ENCODE results near the gene TCTN1. TPM values are rescaled to one million over a fixed set of nuclear protein-coding genes. Genes with fewer than 3 reads are reported as not detected.
"Not testable (repeated sequence)": the region's sequence is repeated elsewhere in the genome, so short reads cannot be mapped to it uniquely, and the experiment has no call there.

The TCTN1 gene
- total RNA-seq, 1 experiment from 2014 or later: 15.7 TPM

DNA sequence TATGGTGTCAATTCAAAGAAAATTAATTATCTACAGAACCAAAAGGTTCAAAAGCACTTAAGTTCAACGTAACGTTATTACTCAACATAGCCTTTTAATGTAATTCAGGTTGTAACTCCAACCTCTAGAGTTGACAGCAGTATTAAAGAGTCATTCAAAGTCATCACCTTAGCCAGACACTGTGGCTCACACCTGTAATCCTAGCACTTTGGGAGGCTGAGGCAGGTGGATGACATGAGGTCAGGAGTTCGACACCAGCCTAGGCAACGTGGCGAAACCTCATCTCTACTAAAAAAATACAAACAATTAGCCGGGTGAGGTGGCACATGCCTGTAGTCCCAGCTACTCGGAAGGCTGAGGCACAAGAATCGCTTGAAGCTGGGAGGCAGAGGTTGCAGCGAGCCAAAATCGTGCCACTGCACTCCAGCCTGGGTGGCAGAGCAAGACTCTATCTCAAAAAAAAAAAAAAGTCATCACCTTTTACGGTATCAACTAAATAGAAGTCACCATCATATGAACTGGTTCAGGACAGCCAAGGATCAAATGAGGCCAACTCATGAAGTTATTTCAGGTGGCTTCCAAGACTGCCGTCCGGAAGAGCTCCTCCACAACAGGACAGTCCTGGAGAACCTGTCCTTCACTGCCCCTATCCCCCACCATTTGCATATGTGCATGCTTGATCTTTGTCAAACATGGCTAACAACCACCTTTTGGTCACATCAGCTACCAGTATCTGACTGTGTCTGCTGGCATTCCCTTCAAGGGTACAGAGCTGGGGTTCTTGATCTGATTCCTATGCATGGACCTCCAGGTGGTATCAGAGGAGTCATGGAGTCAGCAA, 35.0 kb upstream of the TCTN1 start:
- no peaks in the 10 kb centered on the region for H3K4me1 ChIP-seq
- H3K4me3 ChIP-seq: no peak overlapping the region
- H3K9me3 ChIP-seq (replicated peaks): no peaks in the 10 kb centered on the region
- H3K27ac ChIP-seq: no peak overlapping the region
- DNase-seq: no peak
- no peaks in the 10 kb centered on the region for H3K27me3 ChIP-seq
- 0 out of 2 replicates have a peak, but pooled peaks cover 3% of the 10 kb centered on the region for H3K36me3 ChIP-seq

- 0 out of 2 replicates have a peak, but pooled peaks cover 3% of the 10 kb centered on the region for H3K36me3 ChIP-seq
- no peaks in the 10 kb centered on the region for H3K4me1 ChIP-seq
- H3K4me3 ChIP-seq: no peak overlapping the region
- no peaks in the 10 kb centered on the region for H3K9me3 ChIP-seq (replicated peaks)
- H3K27me3 ChIP-seq: no peaks in the 10 kb centered on the region
- DNase-seq: no peak
- H3K27ac ChIP-seq: no peak overlapping the region
Measured at GRCh38 chr12:110579535-110580253, 34.2 kb upstream of the TCTN1 start.

- no peak for DNase-seq
- peak overlapping the region; percentile 85 for H3K4me3 ChIP-seq
- peak overlapping the region; percentile 37 for H3K27ac ChIP-seq
- H3K9me3 ChIP-seq (replicated peaks): no peaks in the 10 kb centered on the region
- 0 out of 2 replicates have a peak, but pooled peaks cover 3% of the 10 kb centered on the region for H3K36me3 ChIP-seq
- no peaks in the 10 kb centered on the region for H3K4me1 ChIP-seq
- H3K27me3 ChIP-seq: no peaks in the 10 kb centered on the region
Measured at GRCh38 chr12:110581931-110582275, 32.0 kb upstream of the TCTN1 start.

- Histone ChIP-seq H3K9me3 (replicated peaks) (no peaks in the 10 kb centered on the region), H3K36me3 (0 out of 2 replicates have a peak, but pooled peaks cover 3% of the 10 kb centered on the region), H3K4me3 (peak overlapping the region; percentile 85), H3K27ac (peak overlapping the region; percentile 37), H3K4me1 (no peaks in the 10 kb centered on the region), H3K27me3 (no peaks in the 10 kb centered on the region)
- peak; percentile 34 to 49 for DNase-seq
Measured at GRCh38 chr12:110582276-110583136, 31.4 kb upstream of the TCTN1 start.

DNA sequence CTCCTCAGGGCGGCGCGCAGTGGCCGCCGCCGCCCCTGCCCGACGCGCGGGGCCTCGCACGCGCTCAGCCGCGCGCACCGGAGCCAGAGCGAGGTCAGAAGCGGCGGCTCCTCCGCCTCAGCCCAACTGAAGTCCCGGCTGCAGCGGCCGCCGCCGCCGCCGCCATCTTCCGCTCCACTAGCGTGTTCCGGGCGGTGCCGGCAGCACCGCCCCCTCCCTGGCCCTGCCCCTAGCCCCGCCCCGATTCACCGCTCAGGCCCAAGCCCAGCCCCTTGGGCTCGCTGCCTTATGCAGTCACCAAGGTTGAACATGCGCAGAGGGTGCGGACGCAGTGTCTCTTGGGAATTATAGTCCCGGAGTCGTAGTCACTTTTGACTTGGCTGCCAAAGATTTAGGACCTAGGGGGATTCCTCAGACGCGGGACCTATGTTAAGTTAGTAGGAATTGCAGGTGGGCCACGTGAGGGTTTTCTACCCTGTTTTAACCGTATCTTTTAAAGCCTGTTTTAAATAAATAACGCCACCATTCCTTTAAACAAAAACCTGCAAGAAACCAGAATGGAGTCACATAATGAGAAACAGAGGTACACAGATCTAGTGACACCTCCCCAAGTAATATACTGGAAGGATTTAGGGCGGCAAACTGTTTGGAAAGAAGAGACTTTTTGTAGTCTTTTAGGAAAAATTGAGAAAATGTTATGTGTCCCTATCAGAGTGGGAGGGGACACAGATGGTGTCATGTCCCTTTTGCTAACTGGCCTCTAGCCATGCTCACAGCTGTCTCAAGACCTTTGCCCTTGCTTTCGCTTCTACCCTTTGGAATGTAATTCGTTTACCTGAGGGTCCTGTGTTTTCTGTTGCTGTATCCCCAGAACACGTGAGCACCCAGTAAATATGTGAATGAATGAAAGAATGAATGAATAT, 30.5 kb upstream of the TCTN1 start, which contains the start of gene PPTC7:
PPTC7 (minus strand) TSS at position 182 of the 923 bp plus-strand sequence. CDS start 287 bp downstream, outside the sequence.
- 0 out of 2 replicates have a peak, but pooled peaks cover 3% of the 10 kb centered on the region for H3K36me3 ChIP-seq
- H3K27me3 ChIP-seq: no peaks in the 10 kb centered on the region
- no peaks in the 10 kb centered on the region for H3K4me1 ChIP-seq
- peak within 1 kb of the TSS; percentile 85 for H3K4me3 ChIP-seq
- H3K9me3 ChIP-seq (replicated peaks): no peaks in the 10 kb centered on the region
- H3K27ac ChIP-seq: peak within 1 kb of the TSS; percentile 37
- peak; percentile 97 to 98 for DNase-seq

DNA sequence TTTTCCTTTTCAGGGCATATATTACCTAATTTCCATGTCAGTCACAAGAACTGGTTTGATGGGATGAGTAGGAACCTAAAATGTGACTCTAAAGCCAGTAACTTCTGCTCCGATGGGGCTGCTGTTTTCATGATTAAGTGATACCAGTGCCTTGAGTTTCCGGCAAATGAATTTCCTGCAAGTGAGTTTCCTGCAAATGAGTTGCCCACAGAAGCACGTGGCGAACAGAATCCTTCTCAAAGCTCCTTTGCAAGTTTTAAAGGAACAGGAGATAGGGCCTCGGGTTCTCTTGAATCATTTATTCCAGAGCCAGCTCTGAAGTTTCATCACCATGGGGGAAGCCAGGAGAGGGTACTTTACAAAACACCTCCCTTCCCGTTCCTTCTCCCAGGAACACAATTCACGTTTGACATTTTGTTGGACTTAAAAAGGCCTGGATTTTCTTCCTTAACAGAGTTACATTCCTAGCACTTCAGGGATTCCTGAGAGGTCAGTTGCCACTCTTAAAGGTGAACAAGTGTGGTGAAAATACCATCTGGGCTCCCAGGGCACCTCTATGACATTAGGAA, 28.6 kb upstream of the TCTN1 start:
- Histone ChIP-seq H3K27me3 (no peaks in the 10 kb centered on the region), H3K4me3 (no peak overlapping the region), H3K27ac (no peak overlapping the region), H3K4me1 (no peaks in the 10 kb centered on the region), H3K36me3 (no peaks in the 10 kb centered on the region), H3K9me3 (replicated peaks) (no peaks in the 10 kb centered on the region)
- peak in 1 of 2 experiments; percentile 11 for DNase-seq

DNA sequence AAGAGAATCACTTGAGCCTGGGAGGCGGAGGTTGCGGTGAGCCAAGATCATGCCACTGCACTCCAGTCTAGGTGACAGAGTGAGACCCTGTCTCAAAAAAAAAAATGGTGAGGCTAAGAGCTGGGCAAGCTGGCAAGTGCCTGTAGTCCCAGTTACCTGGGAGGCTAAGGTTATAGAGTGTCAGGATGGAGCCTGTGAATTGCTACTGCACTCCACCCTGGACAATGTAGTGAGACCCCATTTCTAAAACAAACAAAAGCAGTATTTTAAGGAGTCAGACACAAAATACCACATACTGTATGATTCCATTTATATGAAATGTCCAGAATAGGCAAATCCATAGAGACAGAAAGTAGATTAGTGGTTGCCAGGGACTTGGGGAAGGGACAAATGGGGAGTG, 26.8 kb upstream of the TCTN1 start:
- not testable (repeated sequence) for H3K4me3 ChIP-seq; DNase-seq; H3K4me1 ChIP-seq; H3K36me3 ChIP-seq; H3K27me3 ChIP-seq; H3K27ac ChIP-seq; H3K9me3 ChIP-seq (replicated peaks)

- DNase-seq: no peak
- Histone ChIP-seq H3K27ac (no peak overlapping the region), H3K9me3 (replicated peaks) (no peaks in the 10 kb centered on the region), H3K27me3 (no peaks in the 10 kb centered on the region), H3K4me1 (0 out of 2 replicates have a peak, but pooled peaks cover 8% of the 10 kb centered on the region), H3K4me3 (no peak overlapping the region), H3K36me3 (no peaks in the 10 kb centered on the region)
Measured at GRCh38 chr12:110590059-110590458, 23.9 kb upstream of the TCTN1 start.

DNA sequence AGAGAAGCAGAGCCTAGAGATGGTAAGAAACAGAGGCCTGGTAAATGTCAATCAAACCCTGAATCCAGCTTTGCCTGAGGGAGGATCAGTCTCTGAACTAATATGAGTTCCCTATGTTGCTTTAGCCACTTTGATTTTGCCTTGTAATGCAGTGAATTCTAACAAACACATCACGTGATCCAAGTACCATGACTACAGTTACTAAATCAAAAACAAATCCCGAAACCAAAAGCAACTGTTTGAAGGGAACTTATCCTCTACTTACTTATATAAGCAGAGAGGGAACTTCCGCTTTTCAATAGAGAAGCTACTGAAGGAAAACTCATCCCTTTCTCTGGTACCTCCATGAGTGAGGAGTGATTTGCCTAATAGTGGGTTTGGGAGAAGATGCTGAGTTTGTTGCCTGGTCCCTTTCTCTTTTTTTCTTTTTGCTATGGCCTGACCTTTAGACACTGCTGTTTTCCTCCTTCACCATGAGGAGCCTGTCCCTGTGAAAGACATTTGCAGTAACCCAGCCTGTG, 23.1 kb upstream of the TCTN1 start:
- DNase-seq: no peak
- Histone ChIP-seq H3K4me3 (no peak overlapping the region), H3K36me3 (no peaks in the 10 kb centered on the region), H3K27ac (no peak overlapping the region), H3K9me3 (replicated peaks) (no peaks in the 10 kb centered on the region), H3K4me1 (0 out of 2 replicates have a peak, but pooled peaks cover 8% of the 10 kb centered on the region), H3K27me3 (no peaks in the 10 kb centered on the region)

DNA sequence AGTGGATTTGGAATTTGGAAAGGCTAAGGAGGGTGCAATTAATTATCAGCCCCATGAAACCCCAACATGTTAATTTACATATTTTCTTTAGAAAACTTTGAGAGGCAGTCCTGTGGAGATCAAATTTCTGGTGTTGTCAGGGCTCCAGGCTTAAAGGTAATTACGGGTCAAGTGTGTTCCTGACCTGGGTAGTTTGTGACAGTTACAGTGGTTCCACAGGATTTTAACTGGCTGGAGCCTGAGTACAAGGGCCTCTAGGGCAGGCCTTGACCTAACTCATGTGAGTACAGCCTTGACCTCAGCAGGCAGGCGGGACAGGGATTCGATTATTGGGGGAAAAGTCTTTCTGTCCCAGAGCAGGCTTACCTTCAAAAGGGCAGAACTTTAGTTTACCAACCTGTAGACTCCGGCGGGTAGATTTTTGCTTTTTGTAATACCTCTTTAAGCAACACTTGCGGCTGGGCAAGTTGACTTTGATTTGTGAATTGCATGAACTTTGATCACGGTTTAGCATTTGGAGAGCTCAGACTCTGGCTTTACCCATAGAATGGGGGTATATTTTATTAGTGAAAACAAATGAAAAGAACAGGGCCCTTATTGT, 22.4 kb upstream of the TCTN1 start:
- no peaks in the 10 kb centered on the region for H3K36me3 ChIP-seq
- no peaks in the 10 kb centered on the region for H3K9me3 ChIP-seq (replicated peaks)
- no peaks in the 10 kb centered on the region for H3K27me3 ChIP-seq
- H3K27ac ChIP-seq: no peak overlapping the region
- DNase-seq: peak in 1 of 2 experiments; percentile 15
- 0 out of 2 replicates have a peak, but pooled peaks cover 8% of the 10 kb centered on the region for H3K4me1 ChIP-seq
- H3K4me3 ChIP-seq: no peak overlapping the region

- H3K9me3 ChIP-seq (replicated peaks): no peaks in the 10 kb centered on the region
- H3K36me3 ChIP-seq: no peaks in the 10 kb centered on the region
- 0 out of 2 replicates have a peak, but pooled peaks cover 8% of the 10 kb centered on the region for H3K4me1 ChIP-seq
- H3K4me3 ChIP-seq: no peak overlapping the region
- DNase-seq: no peak
- no peaks in the 10 kb centered on the region for H3K27me3 ChIP-seq
- no peak overlapping the region for H3K27ac ChIP-seq
Measured at GRCh38 chr12:110592078-110592477, 21.9 kb upstream of the TCTN1 start.

DNA sequence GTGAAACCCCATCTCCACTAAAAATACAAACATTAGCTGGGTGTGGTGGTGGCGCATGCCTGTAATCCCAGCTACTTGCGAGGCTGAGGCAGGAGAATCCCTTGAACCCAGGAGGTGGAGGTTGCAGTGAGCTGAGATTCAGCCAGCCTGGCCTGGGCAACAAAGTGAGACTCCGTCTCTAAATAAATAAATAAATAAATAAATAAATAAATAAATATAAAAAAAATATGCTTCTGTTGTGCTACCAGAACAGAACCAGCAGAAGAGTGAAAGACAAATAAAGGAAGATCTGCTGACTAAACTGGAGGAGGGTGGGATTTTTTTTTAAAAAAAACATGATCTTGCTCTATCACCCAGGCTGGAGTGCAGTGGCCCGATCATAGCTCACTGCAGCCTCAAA, 21.0 kb upstream of the TCTN1 start:
- not testable (repeated sequence) for H3K27me3 ChIP-seq; H3K4me1 ChIP-seq; H3K4me3 ChIP-seq; H3K27ac ChIP-seq; H3K9me3 ChIP-seq (replicated peaks); H3K36me3 ChIP-seq; DNase-seq

GRCh38 chr12:110597885-110598284, 16.0 kb upstream of the TCTN1 start:
- Histone ChIP-seq H3K9me3 (replicated peaks) (no peaks in the 10 kb centered on the region), H3K4me1 (no peaks in the 10 kb centered on the region)

More at GRCh38 chr12:110597885-110598284, 16.0 kb upstream of the TCTN1 start:
- Histone ChIP-seq H3K36me3 (no peaks in the 10 kb centered on the region), H3K27me3 (no peaks in the 10 kb centered on the region), H3K27ac (no peak overlapping the region), H3K4me3 (no peak overlapping the region)
- DNase-seq: no peak

Measured in SJCRH30 (cell line).